Endothelial cell of umbilical vein (primary cell): ENCODE results near the gene CAT.

Source experiments
- FOS ChIP-seq: IDR thresholded peaks from 2 replicates; pipeline ENCODE4 v1.6.1; 2011; ENCODE audit warnings: mild to moderate bottlenecking, low read length, moderate library complexity, borderline replicate concordance; ENCODE audit not compliant: insufficient read depth
- JUN ChIP-seq: IDR thresholded peaks from 2 replicates; pipeline ENCODE4 v1.6.1; 2011; ENCODE audit warnings: borderline replicate concordance, low read depth; ENCODE audit not compliant: insufficient read length, insufficient read depth
- MAX ChIP-seq: IDR thresholded peaks from 2 replicates; pipeline ENCODE4 v1.6.1; 2011; ENCODE audit not compliant: insufficient read depth, insufficient read length
- MYC ChIP-seq: IDR thresholded peaks from one replicate; pipeline ENCODE4 v1.6.1; 2011; ENCODE audit warnings: mild to moderate bottlenecking, low read depth, low read length
- POLR2A ChIP-seq: IDR thresholded peaks from 2 replicates; pipeline ENCODE4 v1.6.1; 2012; ENCODE audit warnings: low read depth, mild to moderate bottlenecking, control low read depth, low read length
- POLR2AphosphoS5 ChIP-seq: IDR thresholded peaks from 2 replicates; pipeline ENCODE4 v1.6.1; 2012; ENCODE audit warnings: low read depth, mild to moderate bottlenecking, control low read depth, low read length, moderate library complexity; ENCODE audit not compliant: insufficient read depth
- TF ChIP-seq, protein P1 (sequence below), 2 donors: IDR thresholded peaks; 1 replicate in 1 of 2; 2 replicates in 1 of 2; pipeline ENCODE4 v1.5.1; 2011; ENCODE audit warnings: low read length in 2 of 2, mild to moderate bottlenecking in 2 of 2, moderate library complexity in 2 of 2, control low read depth in 1 of 2, inconsistent platforms in 1 of 2, low read depth in 1 of 2; ENCODE audit not compliant: insufficient read depth in 1 of 2; ENCODE audit errors: extremely low read depth in 1 of 2

- TF ChIP-seq, protein P1, sequence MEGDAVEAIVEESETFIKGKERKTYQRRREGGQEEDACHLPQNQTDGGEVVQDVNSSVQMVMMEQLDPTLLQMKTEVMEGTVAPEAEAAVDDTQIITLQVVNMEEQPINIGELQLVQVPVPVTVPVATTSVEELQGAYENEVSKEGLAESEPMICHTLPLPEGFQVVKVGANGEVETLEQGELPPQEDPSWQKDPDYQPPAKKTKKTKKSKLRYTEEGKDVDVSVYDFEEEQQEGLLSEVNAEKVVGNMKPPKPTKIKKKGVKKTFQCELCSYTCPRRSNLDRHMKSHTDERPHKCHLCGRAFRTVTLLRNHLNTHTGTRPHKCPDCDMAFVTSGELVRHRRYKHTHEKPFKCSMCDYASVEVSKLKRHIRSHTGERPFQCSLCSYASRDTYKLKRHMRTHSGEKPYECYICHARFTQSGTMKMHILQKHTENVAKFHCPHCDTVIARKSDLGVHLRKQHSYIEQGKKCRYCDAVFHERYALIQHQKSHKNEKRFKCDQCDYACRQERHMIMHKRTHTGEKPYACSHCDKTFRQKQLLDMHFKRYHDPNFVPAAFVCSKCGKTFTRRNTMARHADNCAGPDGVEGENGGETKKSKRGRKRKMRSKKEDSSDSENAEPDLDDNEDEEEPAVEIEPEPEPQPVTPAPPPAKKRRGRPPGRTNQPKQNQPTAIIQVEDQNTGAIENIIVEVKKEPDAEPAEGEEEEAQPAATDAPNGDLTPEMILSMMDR (IDR thresholded peaks at IDR 0.05; ENCODE audit: extremely low read depth in 1 of 2, insufficient read depth in 1 of 2, low read depth in 1 of 2, low read length in 2 of 2) = no peak
- TF ChIP-seq POLR2A = no peak
- no peak for TF ChIP-seq POLR2AphosphoS5
- no peak for TF ChIP-seq MYC
- no peak for TF ChIP-seq JUN
- no peak for TF ChIP-seq MAX
- no peak for TF ChIP-seq FOS
Observed at GRCh38 chr11:34416088-34416487, 22.6 kb upstream of the CAT start.
